ENCODE data around the gene SRF. TPM values are rescaled to one million over a fixed set of nuclear protein-coding genes. Genes with fewer than 3 reads are reported as not detected.

The SRF gene
- total RNA-seq, 4 donors from 2014 or later, result 111 to 183 (median 153) TPM

DNA sequence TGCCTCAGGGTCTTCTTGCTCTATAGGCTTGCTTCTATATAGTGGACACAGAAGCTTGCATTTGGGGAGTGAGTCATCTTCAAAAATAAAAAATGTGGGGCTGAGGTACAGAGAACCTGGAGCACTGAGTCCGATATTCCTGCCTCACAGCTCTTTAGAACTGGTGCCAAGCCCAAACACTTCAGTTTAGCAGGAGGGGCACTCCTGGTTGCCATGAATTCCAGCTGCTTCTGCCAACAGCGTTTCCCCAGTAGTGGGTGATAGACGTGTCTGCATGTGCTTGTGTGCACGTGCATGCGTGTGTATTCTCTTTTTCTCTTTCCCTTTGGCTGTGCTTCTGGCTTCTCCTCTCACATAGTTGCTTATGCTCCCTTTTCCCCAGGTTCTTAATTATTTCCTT, 46.3 kb downstream of the SRF start:
- no peak overlapping the region for H3K4me3 ChIP-seq
- no peaks in the 10 kb centered on the region for H3K4me1 ChIP-seq
- intact Hi-C loops (cut with DNase I), result no loop called here
- H3K36me3 ChIP-seq, result peaks cover 24 to 97% (median 72%) of the 10 kb centered on the region in 4 donors
- WGBS, result 83% methylated on average over 5 of the region's 5 CpGs
- no peaks in the 10 kb centered on the region for H3K9me3 ChIP-seq
- DNase-seq (ENCODE audit: extremely low spot score), result no peak
- no peaks in the 10 kb centered on the region for H3K27me3 ChIP-seq
- TF ChIP-seq POLR2AphosphoS5 (IDR thresholded peaks at IDR 0.05), result no peak
- no peak for TF ChIP-seq EP300 (IDR thresholded peaks at IDR 0.05)
- no peak for TF ChIP-seq CTCF (IDR thresholded peaks at IDR 0.05)
- no peak for TF ChIP-seq POLR2A (IDR thresholded peaks at IDR 0.05; ENCODE audit: low read depth)
- H3K27ac ChIP-seq (replicated peaks in 1 of 4), result no peak overlapping the region

DNA sequence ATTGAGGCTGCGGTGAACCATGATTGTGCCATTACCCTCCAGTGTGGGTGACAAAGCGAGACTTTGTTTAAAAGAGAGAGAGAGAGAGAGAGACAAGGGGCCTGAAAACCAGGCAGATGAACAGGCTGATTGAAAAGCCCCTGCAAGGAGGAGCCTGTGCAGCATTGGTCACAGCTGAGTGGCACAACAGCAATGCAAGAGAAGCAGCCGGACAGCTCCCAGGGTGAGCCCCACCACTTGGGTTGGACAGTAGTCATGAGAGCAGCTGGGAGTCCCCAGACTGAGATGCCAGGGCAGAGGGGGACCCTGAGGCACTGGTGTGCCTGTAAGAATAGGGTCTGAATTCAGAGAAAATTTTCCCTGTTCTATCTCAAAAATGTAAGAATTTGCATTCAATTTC, 48.0 kb downstream of the SRF start:
- intact Hi-C loops (cut with DNase I), result no loop called here
- H3K4me1 ChIP-seq, result no peaks in the 10 kb centered on the region
- no peaks in the 10 kb centered on the region for H3K9me3 ChIP-seq
- TF ChIP-seq EP300 (IDR thresholded peaks at IDR 0.05) (no peak), POLR2AphosphoS5 (IDR thresholded peaks at IDR 0.05) (no peak), CTCF (IDR thresholded peaks at IDR 0.05) (no peak), POLR2A (IDR thresholded peaks at IDR 0.05; ENCODE audit: low read depth) (no peak)
- H3K36me3 ChIP-seq, result peaks cover 29 to 99% (median 72%) of the 10 kb centered on the region in 4 donors
- 98% methylated on average over 3 of the region's 3 CpGs for WGBS
- no peak for DNase-seq (ENCODE audit: extremely low spot score)
- H3K27ac ChIP-seq (replicated peaks in 1 of 4), result no peak overlapping the region
- H3K4me3 ChIP-seq, result no peak overlapping the region
- no peaks in the 10 kb centered on the region for H3K27me3 ChIP-seq

GRCh38 chr6:43219814-43220213, 48.7 kb downstream of the SRF start:
- Histone ChIP-seq H3K27me3 (no peaks in the 10 kb centered on the region), H3K4me3 (no peak overlapping the region), H3K27ac (replicated peaks in 1 of 4) (no peak overlapping the region), H3K9me3 (no peaks in the 10 kb centered on the region), H3K4me1 (no peaks in the 10 kb centered on the region), H3K36me3 (peaks cover 29 to 99% (median 74%) of the 10 kb centered on the region in 4 donors)
- no peak for DNase-seq (ENCODE audit: extremely low spot score)
- intact Hi-C loops (cut with DNase I), result no loop called here
- WGBS, result 89% methylated on average over 7 of the region's 7 CpGs
- TF ChIP-seq CTCF (IDR thresholded peaks at IDR 0.05) (no peak), POLR2A (IDR thresholded peaks at IDR 0.05; ENCODE audit: low read depth) (no peak), EP300 (IDR thresholded peaks at IDR 0.05) (no peak), POLR2AphosphoS5 (IDR thresholded peaks at IDR 0.05) (no peak)

GRCh38 chr6:43220439-43220951, 49.4 kb downstream of the SRF start:
- 93% methylated on average over 16 of the region's 16 CpGs for WGBS
- peaks cover 22 to 96% (median 68%) of the 10 kb centered on the region in 4 donors for H3K36me3 ChIP-seq
- H3K27me3 ChIP-seq, result no peaks in the 10 kb centered on the region
- DNase-seq (ENCODE audit: extremely low spot score), result no peak
- no peaks in the 10 kb centered on the region for H3K9me3 ChIP-seq
- intact Hi-C loops (cut with DNase I), result no loop called here
- H3K4me1 ChIP-seq, result no peaks in the 10 kb centered on the region
- H3K27ac ChIP-seq (replicated peaks in 1 of 4), result no peak overlapping the region
- TF ChIP-seq POLR2AphosphoS5 (IDR thresholded peaks at IDR 0.05) (no peak), CTCF (IDR thresholded peaks at IDR 0.05) (no peak), POLR2A (IDR thresholded peaks at IDR 0.05; ENCODE audit: low read depth) (no peak), EP300 (IDR thresholded peaks at IDR 0.05) (no peak)
- H3K4me3 ChIP-seq, result no peak overlapping the region
